Neural progenitor cell (in vitro differentiated cells): ENCODE results near the gene TWF2. TPM values are rescaled to one million over a fixed set of nuclear protein-coding genes. Genes with fewer than 3 reads are reported as not detected.

Experiments
- DNase-seq: peaks from one replicate; pipeline ENCODE4 v3.0.0-alpha.2; 2016; ENCODE audit warnings: low spot score
- H2AFZ ChIP-seq: fragments of 200-600 bp; sonication (generic); replicated peaks from 2 replicates; pipeline ENCODE4 v1.6.1; 2016; ENCODE audit warnings: antibody characterized with exemption
- H3F3A ChIP-seq: fragments of 200-600 bp; sonication (generic); 2 replicates; pipeline ENCODE4 v1.6.1; 2016; ENCODE audit warnings: antibody characterized with exemption, low read depth
- H3K27ac ChIP-seq: fragments of 200-600 bp; sonication (generic); 2 replicates; pipeline ENCODE4 v1.5.1; 2016; ENCODE audit warnings: mild to moderate bottlenecking
- H3K27me3 ChIP-seq: fragments of 200-600 bp; sonication (generic); 2 replicates; pipeline ENCODE4 v1.6.1; 2016; ENCODE audit warnings: mild to moderate bottlenecking, moderate library complexity
- H3K36me3 ChIP-seq: fragments of 200-600 bp; sonication (generic); 2 replicates; pipeline ENCODE4 v1.5.1; 2016
- H3K4me1 ChIP-seq: fragments of 200-600 bp; sonication (generic); 2 replicates; pipeline ENCODE4 v1.6.1; 2016; ENCODE audit warnings: mixed run types
- H3K4me2 ChIP-seq: fragments of 200-600 bp; sonication (generic); 2 replicates; pipeline ENCODE4 v1.6.1; 2016
- H3K4me3 ChIP-seq: fragments of 200-600 bp; sonication (generic); 2 replicates; pipeline ENCODE4 v1.5.1; 2016
- H3K79me2 ChIP-seq: fragments of 200-600 bp; sonication (generic); 2 replicates; pipeline ENCODE4 v1.6.1; 2016; ENCODE audit warnings: low read depth
- H3K9ac ChIP-seq: fragments of 200-600 bp; sonication (generic); 2 replicates; pipeline ENCODE4 v1.6.1; 2016
- H3K9me3 ChIP-seq: fragments of 200-600 bp; sonication (generic); 2 replicates; pipeline ENCODE4 v1.5.1; 2016; ENCODE audit warnings: low read depth
- H4K20me1 ChIP-seq: fragments of 200-600 bp; sonication (generic); 2 replicates; pipeline ENCODE4 v1.6.1; 2016; ENCODE audit warnings: low read depth
- H3K27ac Mint-ChIP-seq: 3 replicates; pipeline ENCODE4 v1.8.0; 2021; ENCODE audit warnings: mixed read lengths
- H3K27me3 Mint-ChIP-seq: 2 replicates; pipeline ENCODE4 v1.8.0; 2022; ENCODE audit warnings: low read depth, mild to moderate bottlenecking, inconsistent platforms, moderate library complexity, mixed read lengths; ENCODE audit not compliant: insufficient read depth
- H3K36me3 Mint-ChIP-seq: 3 replicates; pipeline ENCODE4 v1.8.0; 2021; ENCODE audit warnings: mixed read lengths
- H3K4me1 Mint-ChIP-seq: 3 replicates; pipeline ENCODE4 v1.8.0; 2021; ENCODE audit warnings: mixed read lengths
- H3K4me3 Mint-ChIP-seq: 3 replicates; pipeline ENCODE4 v1.8.0; 2021; ENCODE audit warnings: mild to moderate bottlenecking, moderate library complexity, mixed read lengths
- H3K9me3 Mint-ChIP-seq: 3 replicates; pipeline ENCODE4 v1.8.0; 2020; ENCODE audit warnings: mixed read lengths
- CTCF ChIP-seq: fragments of 200-600 bp; sonication (generic); IDR thresholded peaks from 2 replicates; pipeline ENCODE4 v1.5.1; 2017; ENCODE audit warnings: antibody characterized with exemption, mild to moderate bottlenecking
- EZH2 ChIP-seq: fragments of 200-600 bp; sonication (generic); IDR thresholded peaks from 2 replicates; pipeline ENCODE4 v1.6.1; 2017; ENCODE audit warnings: antibody characterized with exemption, mild to moderate bottlenecking, moderate library complexity
- EZH2phosphoT487 ChIP-seq: fragments of 200-600 bp; sonication (generic); IDR thresholded peaks from 2 replicates; pipeline ENCODE4 v1.6.1; 2017; ENCODE audit warnings: antibody characterized with exemption
- total RNA-seq: library from RNA; depleted of rRNA; stranded (reverse); fragments of >200 nt; gene quantifications from 2 replicates; pipeline ENCODE4 v1.2.3, GENCODE V29; 2015; ENCODE audit warnings: low replicate concordance

Gene TWF2
- total RNA-seq, 1 donor from 2014 or later: 21.9 TPM

- H3K4me1 Mint-ChIP-seq: peaks cover 5% of the 10 kb centered on the region
- H4K20me1 ChIP-seq: no peaks in the 10 kb centered on the region
- H3K27ac Mint-ChIP-seq: no peak overlapping the region
- no peaks in the 10 kb centered on the region for H3K9me3 ChIP-seq
- no peaks in the 10 kb centered on the region for H3K36me3 ChIP-seq
- no peak overlapping the region for H3K27ac ChIP-seq
- peak; percentile 38 for DNase-seq
- H3K4me3 ChIP-seq: no peak overlapping the region
- H3K4me1 ChIP-seq: no peaks in the 10 kb centered on the region
- H3K9ac ChIP-seq: no peak overlapping the region
- no peaks in the 10 kb centered on the region for H3F3A ChIP-seq
- peaks cover 2% of the 10 kb centered on the region for H3K27me3 Mint-ChIP-seq
- H3K9me3 Mint-ChIP-seq: no peaks in the 10 kb centered on the region
- no peak overlapping the region for H3K4me3 Mint-ChIP-seq
- H3K4me2 ChIP-seq: no peak overlapping the region
- H3K36me3 Mint-ChIP-seq: peaks cover 7% of the 10 kb centered on the region
- H3K27me3 ChIP-seq: no peaks in the 10 kb centered on the region
- TF ChIP-seq EZH2 (no peak), CTCF (peak; percentile 54)
- H2AFZ ChIP-seq: no peak overlapping the region
- no peaks in the 10 kb centered on the region for H3K79me2 ChIP-seq
These were observed 6.5 kb downstream of the TWF2 start for GRCh38 chr3:52232279-52233107.

GRCh38 chr3:52231502-52232278, 7.3 kb downstream of the TWF2 start:
- Mint-ChIP-seq H3K4me1 (peaks cover 3% of the 10 kb centered on the region), H3K27me3 (peaks cover 4% of the 10 kb centered on the region), H3K27ac (peak overlapping the region; percentile 63), H3K36me3 (peaks cover 7% of the 10 kb centered on the region), H3K9me3 (no peaks in the 10 kb centered on the region), H3K4me3 (no peak overlapping the region)
- DNase-seq: peak; percentile 64
- H4K20me1 ChIP-seq: no peaks in the 10 kb centered on the region
- H3K27ac ChIP-seq: no peak overlapping the region
- H3K4me3 ChIP-seq: no peak overlapping the region
- no peak overlapping the region for H2AFZ ChIP-seq
- H3K36me3 ChIP-seq: no peaks in the 10 kb centered on the region
- H3K79me2 ChIP-seq: no peaks in the 10 kb centered on the region
- TF ChIP-seq EZH2phosphoT487 (no peak), CTCF (peak; percentile 75)
- no peaks in the 10 kb centered on the region for H3F3A ChIP-seq
- no peaks in the 10 kb centered on the region for H3K27me3 ChIP-seq
- no peaks in the 10 kb centered on the region for H3K9me3 ChIP-seq
- H3K4me2 ChIP-seq: no peak overlapping the region
- no peak overlapping the region for H3K9ac ChIP-seq
- H3K4me1 ChIP-seq: no peaks in the 10 kb centered on the region

- no peak overlapping the region for H3K4me3 ChIP-seq
- TF ChIP-seq CTCF: no peak
- no peak for TF ChIP-seq EZH2phosphoT487
- no peak for TF ChIP-seq EZH2
- no peaks in the 10 kb centered on the region for H3K36me3 ChIP-seq
- H3K27me3 ChIP-seq: no peaks in the 10 kb centered on the region
- H3K4me2 ChIP-seq: no peak overlapping the region
- DNase-seq: no peak
- no peaks in the 10 kb centered on the region for H3F3A ChIP-seq
- Mint-ChIP-seq H3K9me3 (no peaks in the 10 kb centered on the region), H3K4me3 (no peak overlapping the region), H3K27ac (no peak overlapping the region), H3K27me3 (peaks cover 4% of the 10 kb centered on the region), H3K36me3 (peaks cover 7% of the 10 kb centered on the region), H3K4me1 (no peaks in the 10 kb centered on the region)
- H3K4me1 ChIP-seq: no peaks in the 10 kb centered on the region
- H3K27ac ChIP-seq: no peak overlapping the region
- H3K79me2 ChIP-seq: no peaks in the 10 kb centered on the region
- H3K9me3 ChIP-seq: no peaks in the 10 kb centered on the region
- H3K9ac ChIP-seq: no peak overlapping the region
- no peaks in the 10 kb centered on the region for H4K20me1 ChIP-seq
- no peak overlapping the region for H2AFZ ChIP-seq
These were observed 8.0 kb downstream of the TWF2 start for GRCh38 chr3:52230889-52231499.
